Neural crest cell (in vitro differentiated cells): ENCODE results near the gene MCC. TPM values are rescaled to one million over a fixed set of nuclear protein-coding genes. Genes with fewer than 3 reads are reported as not detected.

Experiments used
- DNase-seq: peaks from one replicate; pipeline ENCODE4 v3.0.0; 2021; ENCODE audit warnings: low read depth, mixed read lengths, low spot score
- H3K27ac Mint-ChIP-seq: one replicate; pipeline ENCODE4 v1.8.0; 2021; ENCODE audit warnings: mild to moderate bottlenecking, mixed read lengths; ENCODE audit not compliant: unreplicated experiment
- H3K27me3 Mint-ChIP-seq: 2 replicates; pipeline ENCODE4 v1.8.0; 2021; ENCODE audit warnings: low read depth, mild to moderate bottlenecking, mixed read lengths
- H3K36me3 Mint-ChIP-seq: 2 replicates; pipeline ENCODE4 v1.8.0; 2021; ENCODE audit warnings: low read depth, mild to moderate bottlenecking, mixed read lengths
- H3K4me1 Mint-ChIP-seq: 2 replicates; pipeline ENCODE4 v1.8.0; 2021; ENCODE audit warnings: mixed read lengths
- H3K4me3 Mint-ChIP-seq: one replicate; pipeline ENCODE4 v1.8.0; 2021; ENCODE audit warnings: mild to moderate bottlenecking, mixed read lengths
- H3K9me3 Mint-ChIP-seq: 2 replicates; pipeline ENCODE4 v1.8.0; 2021; ENCODE audit warnings: mixed read lengths
- CTCF ChIP-seq: fragments of 200-600 bp; sonication (generic); conservative IDR thresholded peaks from 2 replicates; pipeline ENCODE4 v1.5.0; 2021; ENCODE audit warnings: antibody characterized with exemption, mild to moderate bottlenecking
- total RNA-seq: library from RNA; stranded (reverse); gene quantifications from 2 replicates; pipeline ENCODE4 v1.2.1, GENCODE V29; 2021

MCC gene
- total RNA-seq, 1 donor from 2014 or later: 10.8 TPM

DNA sequence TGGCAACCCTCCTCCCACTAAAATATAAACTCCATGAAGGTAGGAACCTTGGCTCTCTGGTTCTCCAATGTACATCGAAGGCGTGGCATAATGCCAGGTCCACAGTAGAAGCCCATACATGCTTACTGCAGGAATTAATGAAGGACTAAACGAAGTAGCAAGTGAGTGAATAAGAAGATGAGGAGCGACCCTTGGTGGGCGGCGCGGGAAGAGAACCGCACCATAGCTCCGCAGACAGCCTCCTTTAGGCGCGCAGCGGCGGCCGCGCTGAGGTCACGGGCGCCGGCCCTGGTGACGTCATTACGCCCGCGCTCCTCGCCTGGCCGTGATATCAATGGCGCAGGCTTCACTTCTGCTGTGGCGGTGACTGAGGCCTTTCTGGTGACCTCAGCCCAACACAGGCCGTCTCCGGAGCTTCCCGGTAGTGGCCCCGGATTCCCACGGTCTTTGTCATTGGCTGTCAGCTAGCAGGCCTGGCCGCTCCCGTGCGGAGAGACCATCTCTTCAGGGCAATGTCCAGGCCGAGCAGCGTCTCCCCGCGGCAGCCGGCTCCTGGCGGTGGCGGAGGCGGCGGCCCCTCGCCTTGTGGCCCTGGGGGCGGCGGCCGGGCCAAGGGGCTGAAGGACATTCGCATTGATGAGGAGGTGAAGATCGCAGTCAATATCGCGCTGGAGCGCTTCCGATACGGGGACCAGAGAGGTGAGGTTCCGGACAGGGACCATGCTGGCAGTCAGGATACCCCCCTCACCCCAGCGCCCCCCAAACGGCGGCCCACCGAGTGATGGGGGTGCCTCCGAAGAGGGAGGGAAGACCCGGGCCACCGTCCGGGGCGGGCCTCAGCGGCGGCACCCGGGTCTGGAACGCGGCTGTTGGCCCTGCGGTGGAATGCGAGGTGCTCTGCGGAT is 25.4 kb upstream of the MCC start, which contains the start of gene YTHDC2:
YTHDC2 (plus strand) TSS at position 311 of the 905 bp plus-strand sequence; CDS start at position 513, 202 bp downstream.
- Mint-ChIP-seq H3K4me3 (peak within 1 kb of the TSS; percentile 94), H3K27me3 (peaks cover 12% of the 10 kb centered on the region), H3K9me3 (peaks cover 2% of the 10 kb centered on the region), H3K27ac (peak within 1 kb of the TSS; percentile 97), H3K36me3 (peaks cover 3% of the 10 kb centered on the region), H3K4me1 (peaks cover 34% of the 10 kb centered on the region)
- DNase-seq: peak; percentile 82
- peak; percentile 49 for TF ChIP-seq CTCF

DNA sequence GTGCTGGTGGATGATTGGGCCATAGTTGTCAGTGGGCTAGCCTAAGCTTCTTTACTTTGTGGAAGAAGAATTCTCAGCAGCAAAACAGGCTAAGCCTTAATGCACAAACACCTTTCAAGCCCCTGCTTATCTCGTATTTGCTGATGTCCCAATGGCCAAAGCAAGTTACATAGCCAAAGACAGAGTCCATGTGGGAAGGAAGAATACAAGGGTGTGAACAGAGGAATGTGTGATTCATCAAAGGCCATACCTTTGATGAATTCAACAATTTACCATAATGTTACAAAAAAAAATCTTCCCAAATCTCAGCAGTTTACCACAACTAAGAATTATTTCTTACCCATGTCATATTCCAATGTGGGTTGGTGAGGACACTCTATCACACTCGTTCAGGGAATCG is 24.1 kb upstream of the MCC start:
- DNase-seq: no peak
- Mint-ChIP-seq H3K27ac (no peak overlapping the region), H3K4me3 (peak overlapping the region; percentile 20), H3K9me3 (peaks cover 2% of the 10 kb centered on the region), H3K36me3 (peaks cover 2% of the 10 kb centered on the region), H3K4me1 (peaks cover 32% of the 10 kb centered on the region), H3K27me3 (peaks cover 24% of the 10 kb centered on the region)
- TF ChIP-seq CTCF: no peak

- peak; percentile 65 for TF ChIP-seq CTCF
- H3K9me3 Mint-ChIP-seq: peaks cover 2% of the 10 kb centered on the region
- peaks cover 23% of the 10 kb centered on the region for H3K4me1 Mint-ChIP-seq
- peaks cover 24% of the 10 kb centered on the region for H3K27me3 Mint-ChIP-seq
- H3K27ac Mint-ChIP-seq: no peak overlapping the region
- no peak for DNase-seq
- no peaks in the 10 kb centered on the region for H3K36me3 Mint-ChIP-seq
- peak overlapping the region; percentile 1 for H3K4me3 Mint-ChIP-seq
Measured at GRCh38 chr5:113510836-113511451, 22.7 kb upstream of the MCC start.

- no peak for DNase-seq
- peaks cover 24% of the 10 kb centered on the region for H3K27me3 Mint-ChIP-seq
- H3K4me1 Mint-ChIP-seq: peaks cover 4% of the 10 kb centered on the region
- no peak overlapping the region for H3K4me3 Mint-ChIP-seq
- H3K9me3 Mint-ChIP-seq: peaks cover 2% of the 10 kb centered on the region
- no peak overlapping the region for H3K27ac Mint-ChIP-seq
- no peak for TF ChIP-seq CTCF
- H3K36me3 Mint-ChIP-seq: no peaks in the 10 kb centered on the region
Measured at GRCh38 chr5:113508756-113509155, 20.5 kb upstream of the MCC start.

- no peaks in the 10 kb centered on the region for H3K36me3 Mint-ChIP-seq
- H3K27me3 Mint-ChIP-seq: peaks cover 24% of the 10 kb centered on the region
- H3K27ac Mint-ChIP-seq: no peak overlapping the region
- H3K9me3 Mint-ChIP-seq: no peaks in the 10 kb centered on the region
- H3K4me3 Mint-ChIP-seq: no peak overlapping the region
- no peaks in the 10 kb centered on the region for H3K4me1 Mint-ChIP-seq
- no peak for TF ChIP-seq CTCF
- DNase-seq: no peak
Measured at GRCh38 chr5:113507601-113508000, 19.3 kb upstream of the MCC start.
